ENCODE results near the gene ZBED6.
A peak's percentile ranks its signal among the peaks of the same experiment; 100 is the strongest.
"Not testable (repeated sequence)": the region's sequence is repeated elsewhere in the genome, so short reads cannot be mapped to it uniquely, and the experiment has no call there.

The ZBED6 gene

GRCh38 chr1:203789966-203790365, 5.5 kb upstream of the ZBED6 start:
- DNase-seq: no peak

DNA sequence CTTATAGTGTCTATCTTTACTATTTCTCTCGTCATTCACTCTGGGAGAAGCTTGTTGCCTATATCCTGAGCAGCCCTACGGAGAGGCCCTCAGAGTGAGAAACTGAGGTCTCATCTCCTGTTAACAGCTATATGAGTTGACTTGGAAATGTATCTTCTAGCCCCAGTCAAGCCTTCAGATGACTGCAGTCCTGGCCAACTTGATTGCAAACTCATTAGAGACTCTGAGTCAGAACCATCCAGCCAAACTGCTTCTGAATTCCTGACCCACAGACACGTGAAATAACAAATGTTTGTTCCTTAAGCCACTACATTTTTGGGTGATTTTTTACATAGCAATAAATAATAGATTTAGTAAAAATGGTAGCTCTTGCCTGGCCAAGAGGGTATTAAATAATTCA, 3.9 kb upstream of the ZBED6 start:
- DNase-seq: no peak

DNA sequence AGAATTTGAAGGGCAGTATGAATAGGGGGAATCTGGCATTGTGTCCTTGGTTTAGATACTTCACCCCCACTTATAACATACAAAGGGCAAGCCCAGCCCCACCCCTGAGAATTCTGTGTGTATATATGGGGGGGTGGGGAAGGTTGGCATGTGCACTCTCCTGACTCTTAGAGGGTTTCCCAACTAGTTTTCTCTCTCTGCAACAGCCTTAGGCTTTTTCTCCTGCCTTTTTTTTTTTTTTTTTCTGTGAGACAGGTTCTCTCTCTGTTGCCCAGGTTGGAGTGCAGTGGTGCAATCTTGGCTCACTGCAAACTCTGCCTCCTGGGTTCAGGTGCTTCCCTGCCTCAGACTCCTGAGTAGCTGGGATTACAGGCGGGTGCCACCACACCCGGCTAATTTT, 2.9 kb upstream of the ZBED6 start:
- DNase-seq: no peak

- DNase-seq: not testable (repeated sequence)
Observed at GRCh38 chr1:203793561-203793960, 1.9 kb upstream of the ZBED6 start.

DNA sequence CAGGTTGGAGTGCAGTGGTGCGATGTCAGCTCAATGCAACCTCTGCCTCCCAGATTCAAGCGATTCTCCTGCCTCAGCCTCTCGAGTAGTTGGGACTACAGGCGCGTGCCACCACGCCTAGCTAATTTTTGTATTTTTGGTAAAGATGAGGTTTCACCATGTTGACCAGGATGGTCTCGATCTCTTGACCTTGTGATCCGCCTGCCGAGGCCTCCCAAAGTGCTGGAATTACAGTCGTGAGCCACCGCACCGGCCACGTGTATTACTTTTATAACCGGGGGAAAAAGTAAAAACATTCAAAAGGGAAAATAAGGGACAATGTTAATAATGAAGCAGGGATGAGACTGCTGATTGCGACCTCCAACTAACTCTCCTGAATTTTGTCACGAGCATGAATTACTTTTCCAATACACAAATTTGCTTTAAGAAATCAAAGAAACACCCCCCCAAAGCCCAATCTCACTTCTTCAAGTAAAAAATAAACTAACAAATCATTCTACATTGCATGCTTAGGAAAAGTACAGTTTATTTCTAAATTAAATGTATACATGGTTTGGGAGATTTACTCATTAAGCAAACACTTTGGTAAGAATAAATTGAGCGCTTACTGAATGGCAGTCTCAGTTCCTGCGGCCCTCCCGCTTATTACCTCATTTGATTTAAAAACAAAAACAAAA, 521 bp upstream of the ZBED6 start:
- DNase-seq: no peak

- DNase-seq: peak; percentile 14
Observed at GRCh38 chr1:203796236-203796605, 798 bp downstream of the ZBED6 start.

GRCh38 chr1:203797216-203797615, 1.8 kb downstream of the ZBED6 start:
- DNase-seq: no peak

DNA sequence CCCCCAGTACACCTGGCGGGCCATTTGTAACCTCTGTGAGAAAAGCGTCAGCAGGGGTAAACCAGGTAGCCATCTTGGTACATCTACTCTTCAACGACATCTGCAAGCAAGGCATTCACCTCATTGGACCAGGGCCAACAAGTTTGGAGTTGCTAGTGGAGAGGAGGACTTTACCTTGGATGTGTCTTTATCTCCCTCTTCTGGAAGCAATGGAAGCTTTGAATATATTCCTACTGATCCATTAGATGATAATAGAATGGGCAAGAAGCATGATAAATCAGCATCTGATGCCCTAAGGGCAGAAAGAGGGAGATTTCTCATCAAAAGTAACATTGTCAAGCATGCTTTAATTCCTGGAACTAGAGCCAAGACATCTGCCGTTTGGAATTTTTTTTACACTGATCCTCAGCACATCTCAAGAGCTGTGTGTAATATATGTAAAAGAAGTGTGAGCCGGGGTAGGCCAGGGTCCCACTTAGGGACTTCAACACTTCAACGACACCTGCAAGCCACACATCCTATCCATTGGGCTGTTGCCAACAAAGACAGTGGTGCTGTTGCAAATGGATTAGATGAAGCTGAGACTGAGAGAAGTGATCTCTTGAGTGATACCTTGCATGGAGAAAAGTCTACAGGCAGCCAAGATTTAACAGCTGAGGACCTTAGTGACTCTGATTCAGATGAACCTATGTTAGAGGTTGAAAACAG, 2.7 kb downstream of the ZBED6 start:
- DNase-seq: no peak

DNA sequence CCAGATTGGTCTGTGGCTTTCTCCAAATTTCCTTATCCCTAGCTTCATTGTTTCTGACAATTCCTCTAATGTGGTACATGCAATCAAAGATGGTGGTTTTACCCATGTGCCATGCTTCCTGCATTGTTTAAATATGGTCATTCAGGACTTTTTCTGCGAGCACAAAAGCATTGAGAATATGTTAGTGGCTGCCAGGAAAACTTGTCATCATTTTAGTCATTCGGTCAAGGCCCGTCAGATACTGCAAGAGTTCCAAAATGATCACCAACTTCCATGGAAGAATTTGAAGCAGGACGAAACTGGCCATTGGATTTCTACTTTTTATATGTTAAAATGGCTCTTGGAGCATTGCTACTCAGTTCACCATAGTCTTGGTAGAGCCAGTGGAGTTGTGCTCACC, 3.7 kb downstream of the ZBED6 start:
- DNase-seq: no peak

GRCh38 chr1:203799971-203800370, 4.5 kb downstream of the ZBED6 start:
- DNase-seq: no peak

DNA sequence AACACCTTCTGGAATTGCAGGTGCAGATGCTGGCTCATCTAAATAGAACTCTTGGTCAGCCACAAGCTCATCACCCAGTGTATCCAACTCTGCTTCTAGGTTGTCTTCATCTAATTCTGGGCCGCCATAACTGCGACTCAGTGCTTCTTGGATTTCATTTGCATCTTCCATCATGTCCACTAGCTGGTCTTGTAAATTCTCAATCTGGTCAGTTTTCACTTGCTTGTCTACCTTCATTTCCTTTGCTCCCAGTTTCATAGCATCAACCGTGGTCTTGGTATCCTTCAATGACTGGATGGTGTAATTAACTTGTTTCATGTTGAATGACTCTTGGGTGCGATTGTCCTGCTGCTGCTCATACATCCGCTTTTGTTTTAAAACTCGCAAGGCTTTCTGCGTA, 10.3 kb downstream of the ZBED6 start:
- DNase-seq: no peak

DNA sequence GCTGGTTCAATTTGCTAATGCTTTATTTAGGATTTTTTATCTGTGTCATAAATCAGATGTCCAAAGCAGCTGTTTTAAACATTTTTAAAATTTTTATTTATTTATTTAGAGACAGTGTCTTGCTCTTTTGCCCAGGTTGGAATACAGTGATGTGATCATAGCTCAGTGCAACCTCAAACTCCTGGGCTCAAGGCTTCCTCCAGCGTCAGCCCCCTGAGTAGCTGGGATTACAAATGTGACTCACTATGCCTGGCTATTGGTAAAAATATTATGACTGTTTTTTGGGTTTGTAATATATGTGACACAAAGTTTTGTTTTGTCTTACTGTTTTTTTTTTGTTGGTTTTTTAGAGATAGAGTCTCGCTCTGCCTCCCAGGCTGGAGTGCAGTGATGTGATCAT, 11.8 kb downstream of the ZBED6 start:
- no peak for DNase-seq

- no peak for DNase-seq
Observed at GRCh38 chr1:203813581-203814341, 18.3 kb downstream of the ZBED6 start.

DNA sequence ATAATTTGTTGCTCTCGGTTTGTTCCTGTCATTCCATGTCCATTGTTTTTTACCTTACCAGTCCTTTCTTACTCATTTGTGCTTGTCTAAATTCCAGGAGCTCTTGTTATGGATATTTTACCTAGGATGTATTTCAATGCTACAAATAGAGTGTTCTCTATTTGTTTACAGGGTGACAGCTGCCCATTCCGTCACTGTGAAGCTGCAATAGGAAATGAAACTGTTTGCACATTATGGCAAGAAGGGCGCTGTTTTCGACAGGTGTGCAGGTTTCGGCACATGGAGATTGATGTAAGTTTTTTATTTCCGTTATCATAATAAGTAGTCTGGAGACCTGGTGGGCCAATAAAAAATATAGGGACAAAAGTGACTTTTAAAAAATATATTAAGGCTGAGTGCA, 23.0 kb downstream of the ZBED6 start:
- no peak for DNase-seq

DNA sequence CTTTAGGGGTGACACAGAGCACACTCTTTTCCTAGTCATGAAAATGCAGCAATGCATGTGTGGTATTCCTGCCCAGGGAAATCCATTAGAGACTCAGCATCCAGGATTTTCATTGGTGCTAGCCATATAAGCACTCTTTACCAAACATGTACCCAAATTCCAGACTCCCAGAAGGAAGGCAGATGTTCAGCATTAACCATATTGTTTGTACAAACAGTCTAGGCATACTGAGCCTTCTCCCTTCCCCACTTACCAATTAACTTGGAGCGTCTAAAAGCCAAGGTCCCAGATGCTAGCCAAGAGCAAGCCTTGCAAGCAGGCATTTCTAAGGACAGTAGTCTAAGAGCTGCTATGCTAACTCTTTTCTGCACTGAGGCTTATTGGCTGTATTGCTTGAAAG, 27.9 kb downstream of the ZBED6 start:
- no peak for DNase-seq

GRCh38 chr1:203826175-203826574, 30.8 kb downstream of the ZBED6 start:
- no peak for DNase-seq

GRCh38 chr1:203828002-203828401, 32.6 kb downstream of the ZBED6 start:
- no peak for DNase-seq

GRCh38 chr1:203828503-203828902, 33.1 kb downstream of the ZBED6 start:
- DNase-seq: no peak

- DNase-seq: not testable (repeated sequence)
Observed at GRCh38 chr1:203829247-203829646, 33.8 kb downstream of the ZBED6 start.

DNA sequence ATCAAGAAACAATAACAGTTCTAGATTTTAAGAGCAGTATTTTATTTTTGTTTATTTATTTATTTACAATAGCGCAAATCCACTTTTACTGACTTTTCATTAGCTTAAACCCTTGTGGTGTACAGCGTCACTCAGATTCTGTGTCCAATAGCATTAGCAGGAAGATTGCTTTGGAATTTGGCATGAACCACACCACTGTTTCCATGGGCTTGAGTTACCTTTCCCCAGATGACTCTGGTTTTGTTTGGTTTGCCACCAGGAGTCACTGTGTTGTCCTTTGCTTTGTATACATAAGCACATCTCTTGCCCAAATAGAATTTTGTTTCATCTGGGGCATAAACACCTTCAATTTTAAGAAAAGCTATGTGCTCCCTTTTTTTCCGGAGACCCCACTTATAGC, 40.1 kb downstream of the ZBED6 start:
- DNase-seq: no peak

GRCh38 chr1:203839081-203839480, 43.7 kb downstream of the ZBED6 start:
- DNase-seq: no peak

- DNase-seq: no peak
Observed at GRCh38 chr1:203840208-203840808, 44.9 kb downstream of the ZBED6 start.

GRCh38 chr1:203842559-203842876, 47.1 kb downstream of the ZBED6 start:
- no peak for DNase-seq

- DNase-seq: no peak
Observed at GRCh38 chr1:203843435-203843834, 48.0 kb downstream of the ZBED6 start.
